ENCODE measurements around the gene MYBPH. TPM values are rescaled to one million over a fixed set of nuclear protein-coding genes. Genes with fewer than 3 reads are reported as not detected.
A peak's percentile ranks its signal among the peaks of the same experiment; 100 is the strongest.

Gene MYBPH
- total RNA-seq, 1 experiment from 2014 or later: not detected

DNA sequence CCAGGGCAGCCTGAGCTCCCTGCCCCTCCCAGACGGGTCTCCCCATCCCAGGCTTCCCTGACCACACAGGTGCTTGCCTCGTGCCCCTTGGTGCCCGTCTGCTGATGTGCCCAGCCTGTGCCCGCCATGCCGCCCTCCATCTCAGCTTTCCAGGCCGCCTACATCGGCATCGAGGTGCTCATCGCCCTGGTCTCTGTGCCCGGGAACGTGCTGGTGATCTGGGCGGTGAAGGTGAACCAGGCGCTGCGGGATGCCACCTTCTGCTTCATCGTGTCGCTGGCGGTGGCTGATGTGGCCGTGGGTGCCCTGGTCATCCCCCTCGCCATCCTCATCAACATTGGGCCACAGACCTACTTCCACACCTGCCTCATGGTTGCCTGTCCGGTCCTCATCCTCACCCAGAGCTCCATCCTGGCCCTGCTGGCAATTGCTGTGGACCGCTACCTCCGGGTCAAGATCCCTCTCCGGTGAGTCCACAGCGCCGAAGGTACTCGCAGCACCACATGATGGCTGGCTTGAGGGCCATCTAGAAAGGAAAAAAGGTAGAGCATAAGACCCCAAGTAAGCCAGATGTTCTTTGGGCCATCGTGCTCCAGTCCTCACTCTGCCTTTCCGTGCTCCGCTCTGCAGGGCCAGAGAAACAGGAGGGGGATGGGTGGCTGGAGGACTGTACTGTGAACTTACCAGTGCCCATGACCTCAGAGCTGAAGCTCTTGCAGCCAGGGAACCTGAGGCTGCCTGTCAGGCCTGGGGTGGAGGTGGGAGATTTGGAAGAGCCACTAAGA is 46.7 kb downstream of the MYBPH start:
- H2BK12ac ChIP-seq (ENCODE audit: insufficient read length, low read depth, low read length): no peak overlapping the region
- H3K56ac ChIP-seq (ENCODE audit: insufficient read length, low read depth, low read length): no peak overlapping the region
- H4K20me1 ChIP-seq (ENCODE audit: control insufficient read depth, insufficient read depth, insufficient read length): no peaks in the 10 kb centered on the region
- no peak overlapping the region for H2AK5ac ChIP-seq (ENCODE audit: insufficient read length, low read length)
- H2BK20ac ChIP-seq (ENCODE audit: low read depth, low read length, poor library complexity, severe bottlenecking): no peak overlapping the region
- H3K18ac ChIP-seq (ENCODE audit: insufficient read length, low read depth, low read length): no peak overlapping the region
- H2BK5ac ChIP-seq (ENCODE audit: insufficient read length, low read length): no peak overlapping the region
- peaks cover 7% of the 10 kb centered on the region for H3K23me2 ChIP-seq (ENCODE audit: insufficient read length, low read depth, low read length, poor library complexity, severe bottlenecking)
- WGBS (ENCODE audit: extremely low coverage, insufficient read length, low lambda C conversion rate): no CpG with 5 or more reads among the region's 29 CpGs
- H3K79me1 ChIP-seq (ENCODE audit: insufficient read depth, low read depth, low read length, poor library complexity, severe bottlenecking): no peaks in the 10 kb centered on the region
- no peaks in the 10 kb centered on the region for H3K79me2 ChIP-seq (ENCODE audit: insufficient read depth, low read length)
- Mint-ChIP-seq H3K27me3 (ENCODE audit: low read depth) (peaks cover 58% of the 10 kb centered on the region), H3K27ac (no peak overlapping the region), H3K4me3 (peak overlapping the region; percentile 62 to 83; a peak in 4 of 5 replicates), H3K4me1 (peaks cover 29 to 46% of the 10 kb centered on the region in 2 experiments), H3K9me3 (no peaks in the 10 kb centered on the region; a peak in 1 of 5 replicates), H3K36me3 (ENCODE audit: insufficient read depth in 1 of 3, low read depth in 3 of 3) (no peaks in the 10 kb centered on the region)
- H3K23ac ChIP-seq (ENCODE audit: insufficient read length, low read depth, low read length): no peak overlapping the region
- H4K8ac ChIP-seq (replicated peaks; ENCODE audit: insufficient read length, low read depth, low read length): no peak overlapping the region
- H3K14ac ChIP-seq (ENCODE audit: insufficient read depth, low read length): no peak overlapping the region
- H3K9me3 ChIP-seq (ENCODE audit: control insufficient read depth, low read depth, low read length): no peaks in the 10 kb centered on the region
- H3K4me1 ChIP-seq (ENCODE audit: insufficient read depth, low read length): peaks cover 2% of the 10 kb centered on the region; the same call in 1 of the 2 replicates
- H3K4ac ChIP-seq (ENCODE audit: low read depth, low read length): no peak overlapping the region
- H4K91ac ChIP-seq (ENCODE audit: insufficient read length, low read depth, low read length): no peak overlapping the region
- no peak overlapping the region for H3K9ac ChIP-seq (ENCODE audit: extremely low read depth, insufficient read length, low read length)
- TF ChIP-seq, protein P1, sequence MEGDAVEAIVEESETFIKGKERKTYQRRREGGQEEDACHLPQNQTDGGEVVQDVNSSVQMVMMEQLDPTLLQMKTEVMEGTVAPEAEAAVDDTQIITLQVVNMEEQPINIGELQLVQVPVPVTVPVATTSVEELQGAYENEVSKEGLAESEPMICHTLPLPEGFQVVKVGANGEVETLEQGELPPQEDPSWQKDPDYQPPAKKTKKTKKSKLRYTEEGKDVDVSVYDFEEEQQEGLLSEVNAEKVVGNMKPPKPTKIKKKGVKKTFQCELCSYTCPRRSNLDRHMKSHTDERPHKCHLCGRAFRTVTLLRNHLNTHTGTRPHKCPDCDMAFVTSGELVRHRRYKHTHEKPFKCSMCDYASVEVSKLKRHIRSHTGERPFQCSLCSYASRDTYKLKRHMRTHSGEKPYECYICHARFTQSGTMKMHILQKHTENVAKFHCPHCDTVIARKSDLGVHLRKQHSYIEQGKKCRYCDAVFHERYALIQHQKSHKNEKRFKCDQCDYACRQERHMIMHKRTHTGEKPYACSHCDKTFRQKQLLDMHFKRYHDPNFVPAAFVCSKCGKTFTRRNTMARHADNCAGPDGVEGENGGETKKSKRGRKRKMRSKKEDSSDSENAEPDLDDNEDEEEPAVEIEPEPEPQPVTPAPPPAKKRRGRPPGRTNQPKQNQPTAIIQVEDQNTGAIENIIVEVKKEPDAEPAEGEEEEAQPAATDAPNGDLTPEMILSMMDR (conservative IDR thresholded peaks at IDR 0.05): no peak
- no peak overlapping the region for H3T11ph ChIP-seq (ENCODE audit: low read length)
- no peak overlapping the region for H3K27ac ChIP-seq (ENCODE audit: insufficient read length, low read depth, low read length)
- H2BK15ac ChIP-seq (ENCODE audit: low read depth, low read length): no peak overlapping the region
- no peak overlapping the region for H2BK120ac ChIP-seq (ENCODE audit: low read depth, low read length, poor library complexity, severe bottlenecking)
- no peak overlapping the region for H3K4me2 ChIP-seq (ENCODE audit: insufficient read depth, insufficient read length, low read length)
- peak; percentile 26 for DNase-seq
- H4K5ac ChIP-seq (ENCODE audit: insufficient read length, low read depth, low read length): no peak overlapping the region
- H2AFZ ChIP-seq (ENCODE audit: low read length): no peak overlapping the region
- no peaks in the 10 kb centered on the region; the same call in 1 of the 2 replicates for H3K27me3 ChIP-seq (ENCODE audit: insufficient read depth, low read length)

Measured in H9 (cell line).